Left hindlimb (tissue), 1 donor: ENCODE data around the gene SCGB3A1.

Source experiments
- DNase-seq: peaks from one replicate; pipeline ENCODE4 v3.0.0-alpha.2; 2018

SCGB3A1 gene

DNA sequence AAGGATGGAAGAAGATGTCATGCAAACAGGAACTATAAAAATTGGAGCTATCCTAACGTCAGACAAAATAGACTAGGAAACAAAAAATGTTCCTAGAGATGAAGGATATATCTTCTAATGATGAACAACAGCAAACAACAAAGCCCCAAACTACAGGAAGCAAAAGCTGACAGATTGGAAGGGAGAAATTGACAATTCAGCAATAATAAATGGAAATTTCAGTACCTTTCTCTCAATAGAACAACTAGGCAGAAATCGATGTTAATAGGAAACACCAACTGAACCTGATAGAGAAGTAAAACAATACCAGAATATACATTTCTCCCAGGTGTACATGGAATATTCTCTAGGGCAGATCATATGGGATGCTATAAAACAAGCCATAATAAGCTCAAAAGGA is 7.6 kb downstream of the SCGB3A1 start:
- DNase-seq, result no peak

- DNase-seq, result no peak
Observed at GRCh38 chr5:180580681-180581080, 10.6 kb downstream of the SCGB3A1 start.

DNA sequence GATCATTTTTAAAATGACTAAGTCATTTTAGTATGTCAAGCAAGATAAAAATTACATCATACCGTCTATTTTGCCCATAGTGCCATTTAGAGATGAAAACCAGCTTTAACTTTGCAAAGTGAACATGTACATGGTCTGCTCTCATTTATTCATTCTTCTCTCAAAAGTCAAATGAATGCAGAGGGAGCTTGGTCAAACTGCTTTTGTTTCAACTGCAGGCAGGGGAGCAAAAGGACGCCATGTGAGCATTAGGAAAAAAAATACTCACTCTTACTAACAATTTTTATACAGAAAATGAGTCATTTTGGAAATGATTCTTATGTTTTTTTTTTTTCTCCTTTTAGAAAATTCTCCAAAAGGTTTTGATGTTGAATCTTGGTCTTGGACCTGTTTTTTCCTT is 15.7 kb downstream of the SCGB3A1 start:
- no peak for DNase-seq

DNA sequence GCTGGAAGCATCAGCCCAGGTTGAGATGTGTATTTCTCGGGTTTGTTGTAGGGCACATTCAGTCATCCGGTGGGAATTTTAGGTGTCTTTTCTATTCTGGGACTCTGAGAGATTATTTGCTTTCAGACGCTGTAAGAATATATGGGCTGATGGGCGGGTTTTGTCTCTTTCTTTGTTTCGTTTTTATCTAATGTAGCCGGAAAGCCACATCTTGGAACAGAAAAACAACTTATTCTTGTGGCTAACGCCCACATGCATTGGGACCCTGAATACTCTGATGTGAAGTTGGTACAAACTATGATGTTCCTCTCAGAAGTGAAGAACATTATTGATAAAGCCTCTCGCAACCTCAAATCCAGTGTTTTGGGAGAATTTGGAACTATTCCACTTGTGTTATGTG is 22.4 kb downstream of the SCGB3A1 start:
- DNase-seq, result no peak

DNA sequence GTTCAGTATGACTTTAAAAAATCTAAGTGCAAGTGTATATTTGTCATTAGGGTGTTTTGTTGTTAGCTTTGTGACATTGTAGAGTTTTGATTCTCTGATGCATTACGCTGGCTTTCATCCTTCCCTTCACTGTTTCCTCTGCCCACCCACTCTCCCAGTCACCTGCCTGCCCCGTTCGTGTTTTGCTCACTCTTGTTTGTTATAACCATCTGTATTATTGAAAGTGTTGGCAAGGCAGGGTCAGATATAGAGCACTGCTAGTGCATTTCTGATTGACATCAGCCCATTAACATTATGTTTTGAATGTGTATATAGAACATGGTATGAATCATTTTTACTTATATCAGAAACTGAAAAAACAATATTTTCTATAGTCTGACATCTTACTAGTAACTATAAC is 27.3 kb downstream of the SCGB3A1 start:
- no peak for DNase-seq

DNA sequence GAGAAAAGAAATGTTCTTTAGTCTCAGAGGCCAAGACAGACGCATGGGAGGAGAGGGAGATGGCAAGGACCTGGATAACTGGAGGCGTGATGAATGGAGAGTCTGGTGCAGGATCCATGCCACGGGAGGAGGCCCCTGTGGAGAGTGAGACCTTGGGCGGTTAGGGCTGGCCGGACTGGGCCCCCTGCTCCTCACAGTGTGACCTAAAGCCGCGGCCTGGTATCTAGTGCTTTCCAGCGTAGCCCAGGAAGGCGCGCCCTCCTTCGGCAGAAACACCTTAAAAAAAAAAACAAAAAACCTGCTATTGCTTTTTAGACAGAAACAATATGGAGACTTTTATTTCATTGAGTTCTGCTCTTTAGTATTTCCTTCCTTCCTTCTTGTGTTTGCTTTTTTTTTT is 33.1 kb downstream of the SCGB3A1 start:
- DNase-seq, result no peak

DNA sequence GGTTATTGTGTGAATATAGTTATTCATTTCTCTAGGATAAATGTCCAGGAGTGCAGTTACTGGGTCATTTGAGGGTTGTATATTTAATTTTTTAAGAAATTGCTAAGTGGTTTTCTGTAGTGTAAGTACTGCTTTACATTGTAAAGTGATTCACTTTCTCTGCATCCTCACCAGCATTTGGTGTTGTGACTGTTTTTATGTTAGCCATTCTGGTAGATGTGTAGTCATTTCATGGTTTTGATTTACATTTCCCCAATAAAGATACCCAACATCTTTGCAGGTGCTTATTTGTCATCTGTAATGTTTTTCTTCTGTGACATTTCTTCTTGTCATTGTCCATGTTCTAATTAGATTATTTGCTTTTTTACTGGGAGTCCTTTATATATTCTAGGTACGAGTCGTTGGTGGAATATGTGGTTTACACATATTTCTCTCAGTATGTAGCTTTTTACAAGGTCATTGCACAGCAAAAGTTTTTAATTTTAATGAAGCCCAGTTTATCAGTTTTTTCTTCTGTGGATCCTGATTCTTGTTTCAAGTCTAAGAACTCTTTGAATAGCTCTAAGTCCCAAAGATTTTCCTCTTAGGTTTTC is 34.0 kb downstream of the SCGB3A1 start:
- DNase-seq, result no peak

DNA sequence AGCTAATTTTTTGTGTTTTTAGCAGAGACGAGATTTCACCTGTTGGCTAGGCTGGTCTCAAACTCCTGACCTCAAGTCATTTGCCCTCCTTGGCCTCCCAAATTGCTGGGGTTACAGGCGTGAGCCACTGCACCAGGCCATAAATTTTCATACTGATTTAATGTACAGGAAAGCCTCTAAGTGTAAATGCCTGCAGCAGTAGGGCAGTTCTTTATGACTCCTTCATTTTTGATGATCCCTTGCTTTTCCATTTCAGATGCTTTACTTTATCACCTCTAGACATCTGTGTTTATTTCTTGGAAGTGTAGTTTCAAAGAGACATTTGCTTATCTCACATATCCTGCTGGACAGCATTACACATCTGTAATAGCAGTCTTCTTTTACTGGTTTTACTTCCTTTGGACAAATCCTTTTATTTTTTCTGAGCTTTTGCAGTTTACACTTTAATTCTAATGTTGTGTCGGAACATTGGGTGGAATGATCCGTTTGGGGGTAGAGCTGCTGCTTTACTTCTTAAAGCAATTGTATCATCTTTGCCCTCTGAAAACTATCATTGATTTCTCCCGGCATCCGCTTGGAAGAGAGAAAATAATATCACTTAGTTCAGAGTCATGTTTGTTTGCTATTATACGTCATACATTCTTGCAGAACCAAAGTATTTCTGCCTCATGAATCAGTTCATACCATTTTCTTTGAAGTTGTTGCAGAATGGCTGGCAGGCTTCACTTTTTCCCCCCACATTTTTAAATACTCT is 36.0 kb downstream of the SCGB3A1 start:
- no peak for DNase-seq

DNA sequence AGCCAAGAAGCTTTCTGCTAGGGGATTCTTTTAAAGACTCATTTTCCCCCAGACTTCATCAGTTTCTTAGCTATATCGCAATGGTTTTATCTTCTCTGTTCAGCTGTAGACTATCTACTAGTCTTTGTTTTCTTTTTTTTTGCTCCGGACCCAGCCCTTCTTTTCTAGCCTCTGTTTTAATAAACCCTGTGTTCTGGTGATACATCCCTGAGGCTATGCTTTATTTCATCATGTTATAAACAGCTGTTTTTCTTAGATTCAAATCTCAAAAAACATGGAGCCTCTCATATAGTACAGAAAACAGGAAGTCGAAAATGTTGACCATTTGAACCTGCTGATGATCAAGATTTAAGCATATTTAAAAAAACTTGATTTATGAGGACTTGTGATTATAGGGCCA is 37.8 kb downstream of the SCGB3A1 start:
- DNase-seq, result no peak

- no peak for DNase-seq
Observed at GRCh38 chr5:180548563-180548962, 42.7 kb downstream of the SCGB3A1 start.

DNA sequence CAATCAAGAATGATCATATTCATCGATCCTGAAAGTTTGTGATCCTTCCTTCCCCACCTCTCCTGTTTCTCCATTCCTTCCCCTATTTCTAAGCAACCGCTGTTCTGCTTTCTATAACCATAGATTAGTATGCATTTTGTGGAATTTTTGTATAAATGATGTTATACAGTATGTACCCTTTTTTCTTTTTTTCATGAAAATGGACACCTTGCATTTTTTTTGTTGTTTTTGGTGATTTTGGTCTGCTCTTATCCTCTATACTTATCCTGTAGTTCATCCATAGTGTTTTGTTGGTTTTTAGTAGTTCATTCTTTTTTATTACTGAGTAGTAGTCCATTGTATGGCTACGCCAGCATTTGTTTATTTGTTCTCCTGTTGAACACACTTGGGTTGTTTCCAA is 46.1 kb downstream of the SCGB3A1 start:
- DNase-seq, result no peak

GRCh38 chr5:180541710-180542109 is 49.6 kb downstream of the SCGB3A1 start:
- DNase-seq, result no peak
